HepG2 (cell line): ENCODE results near the gene TEAD3. TPM values are rescaled to one million over a fixed set of nuclear protein-coding genes. Genes with fewer than 3 reads are reported as not detected.

Experiments used
- ARNTL ChIP-seq: sonication (generic); formaldehyde crosslinking; IDR thresholded peaks from 2 replicates; pipeline ENCODE4 v1.4.0; 2020; ENCODE audit warnings: mild to moderate bottlenecking, missing genetic modification reagents
- ATF7 ChIP-seq, 2 experiments: fragments of 450-650 bp in 1 of 2; sonication (generic) in 1 of 2; formaldehyde crosslinking in 1 of 2; IDR thresholded peaks; 2 replicates each; pipeline versions ENCODE4 v1.4.0 to v1.6.1; 2016 to 2020; ENCODE audit warnings: antibody characterized with exemption in 1 of 2, mild to moderate bottlenecking in 1 of 2, missing genetic modification reagents in 1 of 2
- BATF2 ChIP-seq: sonication (generic); formaldehyde crosslinking; IDR thresholded peaks from 2 replicates; pipeline ENCODE4 v1.8.0; 2022; ENCODE audit warnings: mild to moderate bottlenecking, missing genetic modification reagents, moderate library complexity
- HCFC1 ChIP-seq: fragments of 150-350 bp; IDR thresholded peaks from 2 replicates; pipeline ENCODE4 v1.6.1; 2014; ENCODE audit warnings: low read depth, low read length
- KLF16 ChIP-seq, 2 experiments: sonication (generic) in 1 of 2; formaldehyde crosslinking in 1 of 2; IDR thresholded peaks; 2 replicates each; pipeline versions ENCODE4 v1.6.1 to v1.8.0; 2016 to 2023; ENCODE audit warnings: missing genetic modification reagents in 2 of 2, missing compliant biosample characterization in 1 of 2
- KLF9 ChIP-seq: IDR thresholded peaks from 2 replicates; pipeline ENCODE4 v1.6.1; 2016; ENCODE audit warnings: low read depth
- NR0B2 ChIP-seq: sonication (generic); formaldehyde crosslinking; IDR thresholded peaks from 2 replicates; pipeline ENCODE4 v1.4.0; 2020; ENCODE audit warnings: mild to moderate bottlenecking, missing genetic modification reagents
- REL ChIP-seq: sonication (generic); formaldehyde crosslinking; conservative IDR thresholded peaks from 2 replicates; pipeline ENCODE4 v1.8.0; 2022; ENCODE audit warnings: mild to moderate bottlenecking, missing genetic modification reagents, moderate library complexity
- TAF1 ChIP-seq: sonication (generic); formaldehyde crosslinking; IDR thresholded peaks from 2 replicates; pipeline ENCODE4 v1.4.0; 2020; ENCODE audit warnings: missing genetic modification reagents
- UBTF ChIP-seq: sonication (generic); formaldehyde crosslinking; IDR thresholded peaks from 2 replicates; pipeline ENCODE4 v1.4.0; 2020; ENCODE audit warnings: mild to moderate bottlenecking, missing genetic modification reagents
- ZBTB14 ChIP-seq: sonication (generic); formaldehyde crosslinking; IDR thresholded peaks from 2 replicates; pipeline ENCODE4 v1.4.0; 2020; ENCODE audit warnings: missing genetic modification reagents
- ZBTB21 ChIP-seq: sonication (generic); formaldehyde crosslinking; IDR thresholded peaks from 2 replicates; pipeline ENCODE4 v1.4.0; 2020; ENCODE audit warnings: missing genetic modification reagents
- ZNF280B ChIP-seq: sonication (generic); formaldehyde crosslinking; IDR thresholded peaks from 2 replicates; pipeline ENCODE4 v1.5.0; 2020; ENCODE audit warnings: missing genetic modification reagents, mild to moderate bottlenecking, borderline replicate concordance
- ZNF570 ChIP-seq: sonication (generic); formaldehyde crosslinking; IDR thresholded peaks from 2 replicates; pipeline ENCODE4 v1.4.0; 2020; ENCODE audit warnings: mild to moderate bottlenecking, missing genetic modification reagents, borderline replicate concordance
- ZNF768 ChIP-seq: sonication (generic); formaldehyde crosslinking; IDR thresholded peaks from 2 replicates; pipeline ENCODE4 v1.4.0; 2020; ENCODE audit warnings: missing genetic modification reagents
- polyA plus RNA-seq, 8 experiments: library from polyadenylated mRNA; depleted of rRNA in 3 of 8; stranded (reverse) in 7 of 8; unstranded in 1 of 8; fragments of >200 nt; fragmentation: Illumina TruSeq in 4 of 8; extraction: Trizol in 4 of 8; gene quantifications; 2 replicates each; pipeline versions ENCODE4 v1.2.1 to v1.2.3, GENCODE V29; 2011 to 2016; ENCODE audit warnings: low read depth in 4 of 8, missing spikeins in 1 of 8, mixed read lengths in 1 of 8; ENCODE audit not compliant: insufficient read depth in 1 of 8
- total RNA-seq, 5 experiments: library from RNA; depleted of rRNA; stranded (reverse); fragments of >200 nt; fragmentation: Illumina TruSeq; extraction: Trizol; gene quantifications; 2 replicates each; pipeline ENCODE4 v1.2.3, GENCODE V29; 2016; ENCODE audit warnings: low read depth in 1 of 5
- TF ChIP-seq, protein P1 (sequence below): sonication (generic); formaldehyde crosslinking; IDR thresholded peaks from 2 replicates; pipeline ENCODE4 v1.5.1; 2020; ENCODE audit warnings: missing genetic modification reagents, mild to moderate bottlenecking, borderline replicate concordance
- TF ChIP-seq, protein P2 (sequence below): IDR thresholded peaks from 2 replicates; pipeline ENCODE4 v1.6.1; 2016; ENCODE audit warnings: missing genetic modification reagents, missing compliant biosample characterization
- TF ChIP-seq, protein P3 (sequence below): IDR thresholded peaks from 2 replicates; pipeline ENCODE4 v1.6.1; 2018; ENCODE audit warnings: missing genetic modification reagents

Gene TEAD3
- total and polyA plus RNA-seq, 2 of the 13 experiments (the other 11 are each of a cell fraction or from before 2014, with no cell fraction given), result 15.1 to 16.5 TPM

DNA sequence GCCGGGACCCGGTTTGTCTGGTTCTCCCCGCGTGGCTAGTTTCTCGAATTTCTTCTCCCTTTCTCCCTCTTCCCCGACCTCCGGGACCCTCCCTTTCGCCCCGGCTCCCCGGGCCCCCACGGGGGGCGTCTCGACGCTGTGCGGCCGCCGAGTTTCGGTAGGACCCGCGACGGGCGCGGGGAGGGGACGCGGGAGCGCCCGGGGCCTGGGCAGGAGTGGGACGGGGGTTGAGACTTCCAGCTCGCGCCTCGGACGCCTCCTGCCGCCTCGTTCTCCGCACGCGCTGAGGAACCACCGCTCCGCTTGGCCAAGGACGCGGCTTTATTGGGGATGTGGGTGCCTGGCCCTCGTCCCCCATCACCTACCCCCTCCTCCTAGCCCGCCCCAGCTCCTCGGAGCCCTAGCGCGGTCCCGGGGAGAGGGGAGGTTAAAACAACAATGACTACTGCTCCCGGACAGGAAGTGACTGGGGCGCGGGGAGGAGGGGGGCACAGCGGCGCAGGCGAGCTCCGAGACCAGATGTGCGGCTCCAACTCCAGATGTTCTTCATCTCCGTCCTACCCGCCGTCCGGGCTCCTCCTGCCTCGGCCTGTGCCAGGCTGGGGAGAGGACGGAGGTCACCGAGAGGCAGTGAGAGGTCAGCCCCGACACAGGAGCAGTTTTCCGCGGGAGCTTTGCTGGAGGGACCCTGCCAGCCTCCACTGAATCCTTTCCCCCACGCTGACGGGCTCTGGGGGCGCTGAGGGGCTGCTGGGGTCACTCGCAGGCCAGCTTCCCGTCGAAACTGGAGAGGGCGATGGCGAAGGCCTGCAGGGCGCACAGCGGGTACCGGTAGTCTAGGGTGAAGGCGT lies 917 bp upstream of the TEAD3 start (continued):
- TF ChIP-seq ZNF280B (CRISPR knock-in tag) (peak; percentile 78; the same call in 1 of the 2 replicates), KLF16 (CRISPR knock-in tag; IDR thresholded peaks at IDR 0.05) (peak; percentile 63 to 83; a peak in 2 of 4 replicates), UBTF (peak; percentile 77), KLF9 (CRISPR knock-in tag) (0 out of 2 replicates have a peak, but pooled peaks have one; percentile 47), ZNF570 (CRISPR knock-in tag) (no peak), ZNF768 (CRISPR knock-in tag) (peak; percentile 57; the same call in 1 of the 2 replicates), ZBTB14 (CRISPR knock-in tag) (peak; percentile 42; the same call in 1 of the 2 replicates), BATF2 (peak; percentile 95), TAF1 (CRISPR knock-in tag) (peak; percentile 31; the same call in 1 of the 2 replicates), REL (CRISPR knock-in tag) (peak; percentile 87; the same call in 1 of the 2 replicates), ARNTL (CRISPR knock-in tag) (peak; percentile 35; the same call in 1 of the 2 replicates), ATF7 (IDR thresholded peaks at IDR 0.05) (no peak), ATF7 (CRISPR knock-in tag; IDR thresholded peaks at IDR 0.05) (peak; percentile 57; the same call in 1 of the 2 replicates), HCFC1 (no peak), NR0B2 (CRISPR knock-in tag) (peak; percentile 85; the same call in 1 of the 2 replicates), ZBTB21 (CRISPR knock-in tag) (no peak)
- TF ChIP-seq, protein P1, sequence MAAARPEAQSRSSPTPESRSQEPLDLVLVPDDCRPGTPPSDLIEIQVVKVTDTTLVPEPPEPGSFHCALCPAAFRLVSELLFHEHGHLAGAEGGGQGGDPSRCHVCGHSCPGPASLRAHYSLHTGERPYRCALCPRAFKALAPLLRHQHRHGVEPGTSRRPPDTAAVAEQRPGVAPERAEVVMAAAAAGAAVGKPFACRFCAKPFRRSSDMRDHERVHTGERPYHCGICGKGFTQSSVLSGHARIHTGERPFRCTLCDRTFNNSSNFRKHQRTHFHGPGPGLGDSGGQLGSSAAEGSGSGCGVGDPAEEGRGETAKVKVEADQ (CRISPR knock-in tag), result 0 out of 2 replicates have a peak, but pooled peaks have one; percentile 63
- TF ChIP-seq, protein P2, sequence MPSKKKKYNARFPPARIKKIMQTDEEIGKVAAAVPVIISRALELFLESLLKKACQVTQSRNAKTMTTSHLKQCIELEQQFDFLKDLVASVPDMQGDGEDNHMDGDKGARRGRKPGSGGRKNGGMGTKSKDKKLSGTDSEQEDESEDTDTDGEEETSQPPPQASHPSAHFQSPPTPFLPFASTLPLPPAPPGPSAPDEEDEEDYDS (CRISPR knock-in tag), result peak; percentile 24; the same call in 1 of the 2 replicates
- TF ChIP-seq, protein P3, sequence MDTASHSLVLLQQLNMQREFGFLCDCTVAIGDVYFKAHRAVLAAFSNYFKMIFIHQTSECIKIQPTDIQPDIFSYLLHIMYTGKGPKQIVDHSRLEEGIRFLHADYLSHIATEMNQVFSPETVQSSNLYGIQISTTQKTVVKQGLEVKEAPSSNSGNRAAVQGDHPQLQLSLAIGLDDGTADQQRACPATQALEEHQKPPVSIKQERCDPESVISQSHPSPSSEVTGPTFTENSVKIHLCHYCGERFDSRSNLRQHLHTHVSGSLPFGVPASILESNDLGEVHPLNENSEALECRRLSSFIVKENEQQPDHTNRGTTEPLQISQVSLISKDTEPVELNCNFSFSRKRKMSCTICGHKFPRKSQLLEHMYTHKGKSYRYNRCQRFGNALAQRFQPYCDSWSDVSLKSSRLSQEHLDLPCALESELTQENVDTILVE (CRISPR knock-in tag), result peak; percentile 49; the same call in 1 of the 2 replicates
